Hypothalamus (tissue), 51 donors: Measurements from ENCODE around the gene SLC6A12.
"Not testable (repeated sequence)": the region's sequence is repeated elsewhere in the genome, so short reads cannot be mapped to it uniquely, and the experiment has no call there.

Experiments
- DNase-seq, 51 donors: peaks; one replicate each; lab custom pipeline; 2025; lab: John Stamatoyannopoulos, UW

Gene SLC6A12

GRCh38 chr12:235967-236366 is 22.0 kb upstream of the SLC6A12 start:
- not testable (repeated sequence) for DNase-seq

GRCh38 chr12:234891-235415 is 21.0 kb upstream of the SLC6A12 start:
- DNase-seq = no peak

- DNase-seq = no peak
Measured at GRCh38 chr12:234019-234418, 20.1 kb upstream of the SLC6A12 start.

GRCh38 chr12:233615-233968 is 19.6 kb upstream of the SLC6A12 start:
- no peak for DNase-seq

- DNase-seq = no peak
Measured at GRCh38 chr12:232731-233614, 19.0 kb upstream of the SLC6A12 start.

- DNase-seq = peak in 26 of 51 donors; percentile 10 to 73 (median 40)
Measured at GRCh38 chr12:230925-231671, 17.1 kb upstream of the SLC6A12 start.

- DNase-seq = peak in 3 of 51 donors; percentile 10 to 16 (median 13)
Measured at GRCh38 chr12:229441-230191, 15.7 kb upstream of the SLC6A12 start.

GRCh38 chr12:228846-229200 is 14.9 kb upstream of the SLC6A12 start:
- DNase-seq = no peak

- DNase-seq = no peak
Measured at GRCh38 chr12:227923-228845, 14.2 kb upstream of the SLC6A12 start.

GRCh38 chr12:227286-227915 is 13.4 kb upstream of the SLC6A12 start:
- no peak for DNase-seq

GRCh38 chr12:226401-226800 is 12.4 kb upstream of the SLC6A12 start:
- no peak for DNase-seq

GRCh38 chr12:225012-225411 is 11.1 kb upstream of the SLC6A12 start:
- no peak for DNase-seq

GRCh38 chr12:224330-224729 is 10.4 kb upstream of the SLC6A12 start:
- no peak for DNase-seq

GRCh38 chr12:223841-224240 is 9.9 kb upstream of the SLC6A12 start:
- DNase-seq = no peak

- DNase-seq = no peak
Measured at GRCh38 chr12:221736-222135, 7.8 kb upstream of the SLC6A12 start.

- no peak for DNase-seq
Measured at GRCh38 chr12:220946-221550, 7.1 kb upstream of the SLC6A12 start.

- DNase-seq = no peak
Measured at GRCh38 chr12:220491-220890, 6.5 kb upstream of the SLC6A12 start.

GRCh38 chr12:219891-220352 is 6.0 kb upstream of the SLC6A12 start:
- peak in 38 of 51 donors; percentile 12 to 78 (median 45) for DNase-seq
